IPS-18a (cell line): ENCODE data around the gene NOTCH1.

Source experiments
- H3K27ac ChIP-seq: one replicate; pipeline ENCODE4 v1.5.1; 2013; ENCODE audit warnings: low read length
- H3K27me3 ChIP-seq: one replicate; pipeline ENCODE4 v1.6.1; 2013; ENCODE audit warnings: mild to moderate bottlenecking, low read length; ENCODE audit not compliant: control insufficient read depth, insufficient read depth
- H3K36me3 ChIP-seq: one replicate; pipeline ENCODE4 v1.6.1; 2013; ENCODE audit warnings: low read depth, low read length; ENCODE audit not compliant: control insufficient read depth
- H3K4me1 ChIP-seq: one replicate; pipeline ENCODE4 v1.6.1; 2013; ENCODE audit warnings: low read depth, low read length; ENCODE audit not compliant: control insufficient read depth
- H3K4me3 ChIP-seq: one replicate; pipeline ENCODE4 v1.5.1; 2013; ENCODE audit warnings: low read length
- H3K9ac ChIP-seq: one replicate; pipeline ENCODE4 v1.6.1; 2013; ENCODE audit warnings: mild to moderate bottlenecking, low read length, moderate library complexity
- H3K9me3 ChIP-seq: one replicate; pipeline ENCODE4 v1.6.1; 2013; ENCODE audit warnings: low read depth, low read length; ENCODE audit not compliant: control insufficient read depth

Gene NOTCH1

GRCh38 chr9:136525207-136525606, 20.6 kb downstream of the NOTCH1 start:
- peaks cover 2% of the 10 kb centered on the region for H3K4me1 ChIP-seq
- H3K4me3 ChIP-seq, result no peak overlapping the region
- H3K36me3 ChIP-seq, result peaks cover 3% of the 10 kb centered on the region
- H3K27me3 ChIP-seq, result no peaks in the 10 kb centered on the region
- no peak overlapping the region for H3K27ac ChIP-seq
- H3K9ac ChIP-seq, result no peak overlapping the region
- H3K9me3 ChIP-seq, result no peaks in the 10 kb centered on the region

- Histone ChIP-seq H3K4me3 (no peak overlapping the region), H3K9ac (no peak overlapping the region), H3K27me3 (no peaks in the 10 kb centered on the region), H3K27ac (no peak overlapping the region), H3K36me3 (peaks cover 18% of the 10 kb centered on the region), H3K4me1 (no peaks in the 10 kb centered on the region), H3K9me3 (no peaks in the 10 kb centered on the region)
These were observed 23.3 kb downstream of the NOTCH1 start for GRCh38 chr9:136522314-136523237.

- Histone ChIP-seq H3K27me3 (no peaks in the 10 kb centered on the region), H3K36me3 (peaks cover 25% of the 10 kb centered on the region), H3K9ac (no peak overlapping the region), H3K27ac (no peak overlapping the region), H3K9me3 (no peaks in the 10 kb centered on the region), H3K4me1 (no peaks in the 10 kb centered on the region), H3K4me3 (no peak overlapping the region)
These were observed 24.3 kb downstream of the NOTCH1 start for GRCh38 chr9:136521537-136521936.

GRCh38 chr9:136520053-136520540, 25.8 kb downstream of the NOTCH1 start:
- H3K27ac ChIP-seq, result no peak overlapping the region
- no peaks in the 10 kb centered on the region for H3K27me3 ChIP-seq
- no peak overlapping the region for H3K9ac ChIP-seq
- H3K4me1 ChIP-seq, result no peaks in the 10 kb centered on the region
- no peak overlapping the region for H3K4me3 ChIP-seq
- peaks cover 33% of the 10 kb centered on the region for H3K36me3 ChIP-seq
- H3K9me3 ChIP-seq, result no peaks in the 10 kb centered on the region

- H3K4me1 ChIP-seq, result no peaks in the 10 kb centered on the region
- no peaks in the 10 kb centered on the region for H3K9me3 ChIP-seq
- H3K9ac ChIP-seq, result no peak overlapping the region
- no peaks in the 10 kb centered on the region for H3K27me3 ChIP-seq
- H3K4me3 ChIP-seq, result no peak overlapping the region
- peaks cover 39% of the 10 kb centered on the region for H3K36me3 ChIP-seq
- H3K27ac ChIP-seq, result no peak overlapping the region
These were observed 26.4 kb downstream of the NOTCH1 start for GRCh38 chr9:136519263-136520052.

- Histone ChIP-seq H3K36me3 (peaks cover 47% of the 10 kb centered on the region), H3K27me3 (no peaks in the 10 kb centered on the region), H3K4me3 (no peak overlapping the region), H3K27ac (no peak overlapping the region), H3K4me1 (no peaks in the 10 kb centered on the region), H3K9ac (no peak overlapping the region), H3K9me3 (no peaks in the 10 kb centered on the region)
These were observed 27.2 kb downstream of the NOTCH1 start for GRCh38 chr9:136518623-136519022.

GRCh38 chr9:136517950-136518349, 27.9 kb downstream of the NOTCH1 start:
- Histone ChIP-seq H3K9me3 (no peaks in the 10 kb centered on the region), H3K27ac (no peak overlapping the region), H3K4me1 (no peaks in the 10 kb centered on the region), H3K27me3 (no peaks in the 10 kb centered on the region), H3K36me3 (peaks cover 49% of the 10 kb centered on the region), H3K4me3 (no peak overlapping the region), H3K9ac (no peak overlapping the region)

GRCh38 chr9:136517012-136517743, 28.7 kb downstream of the NOTCH1 start:
- H3K27ac ChIP-seq, result no peak overlapping the region
- H3K9ac ChIP-seq, result no peak overlapping the region
- H3K9me3 ChIP-seq, result no peaks in the 10 kb centered on the region
- H3K4me3 ChIP-seq, result no peak overlapping the region
- peaks cover 51% of the 10 kb centered on the region for H3K36me3 ChIP-seq
- no peaks in the 10 kb centered on the region for H3K4me1 ChIP-seq
- no peaks in the 10 kb centered on the region for H3K27me3 ChIP-seq

- Histone ChIP-seq H3K27ac (no peak overlapping the region), H3K4me3 (no peak overlapping the region), H3K4me1 (no peaks in the 10 kb centered on the region), H3K36me3 (peaks cover 61% of the 10 kb centered on the region), H3K9me3 (no peaks in the 10 kb centered on the region), H3K9ac (no peak overlapping the region), H3K27me3 (no peaks in the 10 kb centered on the region)
These were observed 29.6 kb downstream of the NOTCH1 start for GRCh38 chr9:136516191-136516654.

- no peak overlapping the region for H3K4me3 ChIP-seq
- no peaks in the 10 kb centered on the region for H3K4me1 ChIP-seq
- no peaks in the 10 kb centered on the region for H3K27me3 ChIP-seq
- no peaks in the 10 kb centered on the region for H3K9me3 ChIP-seq
- no peak overlapping the region for H3K9ac ChIP-seq
- H3K27ac ChIP-seq, result no peak overlapping the region
- H3K36me3 ChIP-seq, result peaks cover 70% of the 10 kb centered on the region
These were observed 30.6 kb downstream of the NOTCH1 start for GRCh38 chr9:136515276-136515675.
